ENCODE measurements around the gene PRKCA.

DNA sequence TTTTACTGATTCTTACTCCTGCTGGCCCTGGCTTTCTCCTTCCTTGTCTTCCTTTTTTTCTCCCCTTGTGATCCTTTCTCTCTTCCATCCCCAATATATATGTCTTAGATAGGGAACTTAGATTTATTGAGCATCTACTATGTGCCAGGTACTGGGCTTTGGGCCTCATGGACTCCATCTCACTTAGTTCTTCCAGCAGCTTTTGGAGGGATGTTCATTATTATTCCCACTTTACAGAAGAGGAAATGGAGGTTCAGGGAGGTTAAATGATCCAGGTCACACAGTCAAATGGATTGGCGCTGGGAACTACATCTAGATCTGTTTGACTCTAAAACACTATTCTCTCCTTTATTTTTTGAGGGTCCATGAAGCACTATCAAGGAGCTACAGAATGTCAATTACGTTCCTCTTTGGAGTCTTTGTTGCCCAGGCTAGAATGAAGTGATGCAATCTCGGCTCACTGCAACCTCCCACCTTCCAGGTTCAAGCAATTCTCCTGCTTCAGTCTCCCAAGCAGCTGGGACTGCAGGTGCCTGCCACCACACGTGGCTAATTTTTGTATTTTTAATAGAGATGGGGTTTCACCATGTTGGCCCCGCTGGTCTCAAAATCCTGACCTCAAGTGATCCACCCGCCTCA lies 19.0 kb upstream of the PRKCA start:
- no peak for TF ChIP-seq POLR2A (IDR thresholded peaks at IDR 0.05; ENCODE audit: insufficient read depth in 1 of 2, low read depth in 2 of 2, low read length in 2 of 2)
- TF ChIP-seq ISX (CRISPR knock-in tag; conservative IDR thresholded peaks at IDR 0.05) = no peak

Data from HepG2 (cell line).